BLaER1 treated with 17β-estradiol and CSF1 and Interleukin-3, amounts not matched to agents 10 nM and 100 nM (cell line): ENCODE results near the gene AQP12A.
A peak's percentile ranks its signal among the peaks of the same experiment; 100 is the strongest.

Source experiments
- H3K27ac ChIP-seq, 11 experiments: shearing (Covaris generic); formaldehyde crosslinking; 2 replicates each; pipeline ENCODE4 v1.8.1; 2022
- H3K27me3 ChIP-seq, 11 experiments: shearing (Covaris generic); formaldehyde crosslinking; 2 replicates each; pipeline ENCODE4 v1.8.1; 2022
- H3K36me3 ChIP-seq, 11 experiments: shearing (Covaris generic); formaldehyde crosslinking; 2 replicates each; pipeline ENCODE4 v1.8.1; 2022
- H3K4me1 ChIP-seq, 10 experiments: shearing (Covaris generic); formaldehyde crosslinking; 2 replicates each; pipeline ENCODE4 v1.8.1; 2022
- H3K4me2 ChIP-seq, 11 experiments: shearing (Covaris generic); formaldehyde crosslinking; 2 replicates each; pipeline ENCODE4 v1.8.1; 2022
- H3K4me3 ChIP-seq, 10 experiments: shearing (Covaris generic); formaldehyde crosslinking; 2 replicates each; pipeline ENCODE4 v1.8.1; 2022
- H3K9ac ChIP-seq, 11 experiments: shearing (Covaris generic); formaldehyde crosslinking; 2 replicates each; pipeline ENCODE4 v1.8.1; 2022
- H3K9me3 ChIP-seq, 11 experiments: shearing (Covaris generic); formaldehyde crosslinking; replicated peaks in 1 of 11; 2 replicates each; pipeline ENCODE4 v1.8.1; 2022
- H4K20me1 ChIP-seq, 11 experiments: shearing (Covaris generic); formaldehyde crosslinking; 2 replicates each; pipeline ENCODE4 v1.8.1; 2022
- Cebpa-rat ChIP-seq, 11 experiments: shearing (Covaris generic); IDR thresholded peaks; 2 replicates each; pipeline ENCODE4 v1.8.1; 2022

Gene AQP12A

DNA sequence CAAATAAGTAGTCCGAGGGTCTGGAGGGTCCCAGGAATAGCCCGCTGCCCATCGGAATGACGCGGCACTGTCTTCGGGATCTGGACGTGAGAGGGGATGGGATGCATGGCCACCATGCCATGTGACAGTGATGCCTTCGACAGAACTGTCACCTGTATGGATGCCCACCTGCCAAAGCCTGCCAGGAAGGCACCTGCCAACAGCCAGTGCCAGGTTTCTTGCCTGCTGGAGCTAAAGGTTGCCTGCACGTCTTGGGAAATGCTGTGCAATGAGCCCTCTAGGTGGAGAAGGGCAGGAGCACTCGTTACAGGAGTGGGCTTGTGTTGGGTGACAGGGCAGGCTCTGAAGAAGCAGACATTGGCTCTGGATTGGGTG, 45.9 kb upstream of the AQP12A start:
- Histone ChIP-seq H3K4me3 (no peak overlapping the region), H3K27ac (no peak overlapping the region), H3K36me3 (no peaks in the 10 kb centered on the region), H3K4me1 (peaks cover 8 to 35% (median 22%) of the 10 kb centered on the region in 10 experiments; a peak in 18 of 20 replicates), H3K9me3 (peaks cover 7 to 30% (median 22%) of the 10 kb centered on the region in 11 experiments), H3K27me3 (peaks cover 9 to 23% (median 18%) of the 10 kb centered on the region in 11 experiments; a peak in 20 of 22 replicates), H3K9ac (no peak overlapping the region), H3K4me2 (peak overlapping the region in 6 of 11 experiments; percentile 5 to 53 (median 32); a peak in 4 of 22 replicates), H4K20me1 (no peaks in the 10 kb centered on the region)
- no peak for TF ChIP-seq Cebpa-rat (IDR thresholded peaks at IDR 0.05)

DNA sequence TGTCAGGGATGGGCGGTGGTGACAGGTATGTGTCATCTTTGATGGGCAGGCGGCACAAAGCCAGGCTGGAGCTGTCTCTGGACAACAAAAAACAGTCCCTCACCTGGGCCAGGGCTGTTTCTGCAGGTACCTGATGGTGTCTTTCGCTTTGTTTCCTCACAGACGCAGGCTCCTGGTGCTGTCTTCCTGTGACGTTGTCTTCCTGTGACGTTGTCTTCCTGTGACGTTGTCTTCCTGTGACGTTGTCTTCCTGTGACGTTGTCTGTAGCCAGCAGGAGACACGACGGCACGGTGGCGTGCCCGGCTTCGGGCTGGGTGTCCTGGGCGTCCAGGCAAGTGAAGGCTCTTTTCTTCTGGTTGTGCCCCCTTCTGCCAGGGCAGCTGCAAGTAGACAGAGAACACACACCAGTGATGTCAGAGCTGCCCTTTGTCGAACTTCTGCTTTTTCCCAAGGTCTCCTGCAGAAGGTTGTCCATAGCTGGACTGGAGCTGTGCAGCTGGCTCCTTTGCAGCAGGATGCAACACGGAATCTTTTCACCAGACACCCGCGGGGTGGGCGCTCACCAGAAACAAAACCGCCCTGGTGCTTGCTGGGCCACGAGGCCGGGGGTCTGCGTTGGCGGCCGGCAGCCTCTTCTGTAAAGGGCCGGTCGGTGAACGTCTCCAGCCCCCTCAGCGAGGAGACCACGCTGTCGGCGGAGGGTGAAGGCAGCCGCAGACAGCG, 45.3 kb upstream of the AQP12A start:
- Histone ChIP-seq H3K4me3 (no peak overlapping the region), H3K4me2 (peak overlapping the region in 6 of 11 experiments; percentile 5 to 53 (median 32); a peak in 7 of 22 replicates), H3K27ac (no peak overlapping the region), H3K27me3 (peaks cover 9 to 23% (median 18%) of the 10 kb centered on the region in 11 experiments; a peak in 20 of 22 replicates), H3K9me3 (peaks cover 12 to 31% (median 22%) of the 10 kb centered on the region in 11 experiments), H3K36me3 (no peaks in the 10 kb centered on the region), H3K4me1 (peaks cover 8 to 35% (median 22%) of the 10 kb centered on the region in 10 experiments; a peak in 18 of 20 replicates), H3K9ac (no peak overlapping the region), H4K20me1 (no peaks in the 10 kb centered on the region)
- TF ChIP-seq Cebpa-rat (IDR thresholded peaks at IDR 0.05): no peak

GRCh38 chr2:240646900-240647502, 44.7 kb upstream of the AQP12A start:
- H3K9ac ChIP-seq: no peak overlapping the region
- no peak overlapping the region for H3K4me3 ChIP-seq
- H3K4me2 ChIP-seq: 0 out of 22 replicates have a peak overlapping the region, but pooled peaks of 1 of the 11 experiments have one; percentile 38
- H3K9me3 ChIP-seq: peaks cover 9 to 33% (median 22%) of the 10 kb centered on the region in 11 experiments
- H4K20me1 ChIP-seq: no peaks in the 10 kb centered on the region
- no peak overlapping the region for H3K27ac ChIP-seq
- no peak for TF ChIP-seq Cebpa-rat (IDR thresholded peaks at IDR 0.05)
- H3K4me1 ChIP-seq: peaks cover 8 to 35% (median 22%) of the 10 kb centered on the region in 10 experiments; a peak in 18 of 20 replicates
- no peaks in the 10 kb centered on the region for H3K36me3 ChIP-seq
- peaks cover 9 to 23% (median 18%) of the 10 kb centered on the region in 11 experiments; a peak in 20 of 22 replicates for H3K27me3 ChIP-seq

DNA sequence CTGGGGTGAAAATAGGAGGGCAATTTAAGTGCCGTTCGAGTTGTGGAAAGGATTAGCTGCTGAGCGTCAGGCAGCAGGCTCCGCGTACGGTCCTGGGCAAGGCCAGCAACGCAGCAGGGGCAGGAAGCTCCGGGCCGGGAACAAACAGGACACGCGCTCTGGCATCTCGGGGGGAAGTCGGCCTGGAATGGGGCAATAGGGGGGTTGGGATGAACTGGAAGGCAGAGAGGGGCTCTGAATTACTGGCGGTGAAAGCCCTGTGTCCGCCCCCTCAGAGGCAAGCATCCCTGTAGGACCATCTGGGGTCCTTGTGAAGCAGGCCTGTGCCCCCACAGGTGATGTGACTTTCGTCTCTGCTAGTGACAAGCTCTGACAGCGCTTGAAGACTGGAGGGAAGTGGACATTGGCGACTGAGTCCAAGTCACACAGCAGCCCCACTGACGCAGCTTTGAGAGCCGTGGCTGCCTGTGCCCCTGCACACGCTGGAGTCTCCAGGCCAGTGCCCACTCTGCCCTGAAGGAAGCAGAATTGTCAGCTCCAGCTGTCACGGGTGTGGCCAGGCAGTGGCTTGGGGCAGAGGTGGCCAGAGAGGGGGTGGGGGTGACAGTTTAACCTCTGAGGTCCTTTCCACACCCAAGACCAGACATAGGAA, 44.0 kb upstream of the AQP12A start:
- Histone ChIP-seq H3K4me1 (peaks cover 8 to 35% (median 22%) of the 10 kb centered on the region in 10 experiments; a peak in 18 of 20 replicates), H3K27me3 (peaks cover 9 to 23% (median 18%) of the 10 kb centered on the region in 11 experiments; a peak in 20 of 22 replicates), H4K20me1 (no peaks in the 10 kb centered on the region), H3K4me2 (peak overlapping the region in 3 of 11 experiments; percentile 15 to 54 (median 42); a peak in 3 of 22 replicates), H3K9me3 (peaks cover 2 to 27% (median 16%) of the 10 kb centered on the region in 11 experiments; a peak in 20 of 22 replicates), H3K4me3 (no peak overlapping the region), H3K36me3 (no peaks in the 10 kb centered on the region), H3K27ac (no peak overlapping the region), H3K9ac (no peak overlapping the region)
- TF ChIP-seq Cebpa-rat (IDR thresholded peaks at IDR 0.05): no peak

DNA sequence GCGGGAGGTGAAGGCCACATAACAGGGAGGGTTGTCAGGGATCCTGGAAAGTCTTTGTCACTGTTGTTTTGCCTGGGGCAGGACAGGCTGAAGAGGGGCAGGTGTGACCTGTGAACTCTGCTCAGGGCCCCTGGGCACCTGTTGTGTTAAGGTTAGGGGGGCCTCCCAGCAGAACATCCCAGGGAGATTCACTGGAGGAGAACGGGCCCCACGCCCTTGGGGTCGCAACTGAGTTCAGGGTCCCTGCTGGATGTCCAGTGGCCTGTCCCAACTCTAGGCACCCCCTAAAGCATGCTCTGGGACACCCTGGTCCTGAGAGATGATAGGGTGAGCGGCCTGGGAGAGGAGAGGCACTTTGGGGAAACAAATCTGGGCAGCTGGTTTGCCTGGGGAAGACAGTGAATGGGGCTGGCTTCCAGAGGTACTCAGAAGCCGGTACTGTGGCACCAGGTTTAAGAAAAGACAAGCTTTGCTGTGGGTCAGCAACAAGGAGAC, 43.5 kb upstream of the AQP12A start:
- peaks cover 0 to 21% (median 11%) of the 10 kb centered on the region in 11 experiments; a peak in 14 of 22 replicates for H3K9me3 ChIP-seq
- peaks cover 8 to 35% (median 22%) of the 10 kb centered on the region in 10 experiments; a peak in 18 of 20 replicates for H3K4me1 ChIP-seq
- H3K36me3 ChIP-seq: no peaks in the 10 kb centered on the region
- H3K4me3 ChIP-seq: no peak overlapping the region
- peaks cover 9 to 23% (median 18%) of the 10 kb centered on the region in 11 experiments; a peak in 20 of 22 replicates for H3K27me3 ChIP-seq
- H4K20me1 ChIP-seq: no peaks in the 10 kb centered on the region
- H3K27ac ChIP-seq: no peak overlapping the region
- peak overlapping the region in 8 of 11 experiments; percentile 15 to 61 (median 40); a peak in 14 of 22 replicates for H3K4me2 ChIP-seq
- no peak for TF ChIP-seq Cebpa-rat (IDR thresholded peaks at IDR 0.05)
- H3K9ac ChIP-seq: no peak overlapping the region

GRCh38 chr2:240648650-240649275, 42.9 kb upstream of the AQP12A start:
- Histone ChIP-seq H3K27me3 (peaks cover 9 to 23% (median 18%) of the 10 kb centered on the region in 11 experiments; a peak in 20 of 22 replicates), H3K4me2 (peak overlapping the region in 8 of 11 experiments; percentile 15 to 61 (median 40); a peak in 14 of 22 replicates), H3K4me1 (peaks cover 8 to 33% (median 22%) of the 10 kb centered on the region in 10 experiments; a peak in 18 of 20 replicates), H3K36me3 (no peaks in the 10 kb centered on the region), H3K4me3 (no peak overlapping the region), H3K27ac (no peak overlapping the region), H3K9me3 (peaks cover 0 to 20% (median 8%) of the 10 kb centered on the region in 11 experiments; a peak in 13 of 22 replicates), H3K9ac (no peak overlapping the region), H4K20me1 (no peaks in the 10 kb centered on the region)
- no peak for TF ChIP-seq Cebpa-rat (IDR thresholded peaks at IDR 0.05)

DNA sequence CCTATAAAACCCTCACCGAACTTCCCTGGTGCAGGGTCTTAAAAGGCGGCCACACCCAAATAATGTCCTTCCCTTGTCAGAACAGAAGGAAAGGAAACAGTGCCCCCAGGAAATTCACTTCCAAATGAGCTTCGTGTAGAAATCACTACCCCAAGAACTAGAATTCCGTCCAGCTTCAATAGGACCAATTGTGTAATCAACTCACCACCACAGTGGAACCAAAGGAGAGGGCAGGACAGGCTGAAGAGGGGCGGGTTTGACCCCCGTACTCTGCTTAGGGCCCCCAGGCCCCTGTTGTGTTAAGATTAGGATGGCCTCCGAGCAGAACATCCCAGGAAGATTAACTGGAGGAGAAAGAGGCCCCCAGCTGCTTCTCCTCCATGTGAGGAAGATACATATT, 42.3 kb upstream of the AQP12A start:
- H3K9me3 ChIP-seq: peaks cover 0 to 20% (median 8%) of the 10 kb centered on the region in 11 experiments; a peak in 13 of 22 replicates
- H3K4me1 ChIP-seq: peaks cover 8 to 30% (median 17%) of the 10 kb centered on the region in 10 experiments; a peak in 18 of 20 replicates
- peaks cover 9 to 23% (median 18%) of the 10 kb centered on the region in 11 experiments; a peak in 20 of 22 replicates for H3K27me3 ChIP-seq
- H3K36me3 ChIP-seq: no peaks in the 10 kb centered on the region
- H3K4me3 ChIP-seq: no peak overlapping the region
- TF ChIP-seq Cebpa-rat (IDR thresholded peaks at IDR 0.05): no peak
- H3K4me2 ChIP-seq: no peak overlapping the region
- H3K9ac ChIP-seq: no peak overlapping the region
- no peaks in the 10 kb centered on the region for H4K20me1 ChIP-seq
- H3K27ac ChIP-seq: no peak overlapping the region
